ENCODE data around the gene RSKR. TPM values are rescaled to one million over a fixed set of nuclear protein-coding genes. Genes with fewer than 3 reads are reported as not detected.
A peak's percentile ranks its signal among the peaks of the same experiment; 100 is the strongest.
"Not testable (repeated sequence)": the region's sequence is repeated elsewhere in the genome, so short reads cannot be mapped to it uniquely, and the experiment has no call there.

The RSKR gene, protein sequence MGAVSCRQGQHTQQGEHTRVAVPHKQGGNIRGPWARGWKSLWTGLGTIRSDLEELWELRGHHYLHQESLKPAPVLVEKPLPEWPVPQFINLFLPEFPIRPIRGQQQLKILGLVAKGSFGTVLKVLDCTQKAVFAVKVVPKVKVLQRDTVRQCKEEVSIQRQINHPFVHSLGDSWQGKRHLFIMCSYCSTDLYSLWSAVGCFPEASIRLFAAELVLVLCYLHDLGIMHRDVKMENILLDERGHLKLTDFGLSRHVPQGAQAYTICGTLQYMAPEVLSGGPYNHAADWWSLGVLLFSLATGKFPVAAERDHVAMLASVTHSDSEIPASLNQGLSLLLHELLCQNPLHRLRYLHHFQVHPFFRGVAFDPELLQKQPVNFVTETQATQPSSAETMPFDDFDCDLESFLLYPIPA
- 15.2 TPM for total RNA-seq (ENCODE audit: insufficient read depth, low replicate concordance)

DNA sequence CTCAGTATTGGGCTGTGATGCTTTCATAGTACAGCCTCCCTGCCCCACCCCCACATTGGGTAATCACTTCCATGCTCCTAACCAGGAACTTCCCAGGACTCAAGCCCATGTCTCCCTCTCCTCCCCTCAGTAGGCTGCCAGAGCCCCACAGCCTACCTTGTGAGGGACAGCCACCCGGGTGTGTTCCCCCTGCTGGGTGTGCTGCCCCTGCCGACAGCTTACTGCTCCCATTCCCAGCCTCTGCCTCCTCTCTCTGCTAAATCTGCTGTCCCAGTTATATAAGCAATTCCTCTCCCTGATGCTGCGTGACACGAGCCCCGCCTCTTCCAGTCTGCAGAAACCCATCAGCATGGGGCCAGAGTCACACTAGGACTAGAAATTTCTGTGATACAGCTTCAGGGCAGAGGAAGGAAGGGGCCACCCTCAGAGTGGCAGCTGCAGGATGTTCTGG, at the start of gene RSKR:
RSKR (minus strand) TSS at position 255 of the 451 bp plus-strand sequence; CDS start at position 231, 24 bp downstream.
- DNase-seq (ENCODE audit: low spot score): no peak

DNA sequence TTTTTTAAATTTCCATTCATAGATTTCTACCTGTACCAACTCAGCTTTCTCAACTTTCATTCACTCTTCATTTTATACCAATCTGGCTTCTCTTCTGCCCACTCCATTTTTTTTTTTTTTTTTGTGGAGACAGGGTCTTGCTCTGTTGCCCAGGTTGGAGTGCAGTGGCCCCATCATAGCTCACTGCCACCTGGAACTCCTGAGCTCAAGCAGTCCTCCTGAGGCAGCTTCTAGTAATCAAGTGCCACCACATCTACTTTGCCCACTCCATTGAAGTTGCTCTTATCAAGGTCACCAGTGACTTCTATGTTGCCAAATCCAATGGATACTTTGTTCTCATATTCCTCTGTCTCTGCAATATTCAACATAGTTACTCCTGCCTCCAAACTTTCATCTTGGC, 49.7 kb upstream of the RSKR start:
- no peak for DNase-seq (ENCODE audit: low spot score)

DNA sequence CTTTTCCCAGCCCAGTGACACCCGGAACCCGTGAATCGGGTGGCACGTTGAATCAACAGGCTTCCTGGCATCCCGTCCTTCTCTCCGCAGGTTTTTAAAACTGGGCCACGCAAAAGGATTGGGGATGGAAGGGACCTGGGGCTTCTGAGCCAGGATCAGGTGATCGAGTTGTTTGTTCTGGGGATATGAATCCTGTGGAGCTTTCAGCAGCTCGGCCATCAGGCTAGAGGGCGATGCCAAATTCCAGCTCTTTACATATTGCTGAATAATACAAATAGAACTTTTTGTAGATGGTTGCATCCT, 48.5 kb upstream of the RSKR start:
- DNase-seq (ENCODE audit: low spot score): no peak

DNA sequence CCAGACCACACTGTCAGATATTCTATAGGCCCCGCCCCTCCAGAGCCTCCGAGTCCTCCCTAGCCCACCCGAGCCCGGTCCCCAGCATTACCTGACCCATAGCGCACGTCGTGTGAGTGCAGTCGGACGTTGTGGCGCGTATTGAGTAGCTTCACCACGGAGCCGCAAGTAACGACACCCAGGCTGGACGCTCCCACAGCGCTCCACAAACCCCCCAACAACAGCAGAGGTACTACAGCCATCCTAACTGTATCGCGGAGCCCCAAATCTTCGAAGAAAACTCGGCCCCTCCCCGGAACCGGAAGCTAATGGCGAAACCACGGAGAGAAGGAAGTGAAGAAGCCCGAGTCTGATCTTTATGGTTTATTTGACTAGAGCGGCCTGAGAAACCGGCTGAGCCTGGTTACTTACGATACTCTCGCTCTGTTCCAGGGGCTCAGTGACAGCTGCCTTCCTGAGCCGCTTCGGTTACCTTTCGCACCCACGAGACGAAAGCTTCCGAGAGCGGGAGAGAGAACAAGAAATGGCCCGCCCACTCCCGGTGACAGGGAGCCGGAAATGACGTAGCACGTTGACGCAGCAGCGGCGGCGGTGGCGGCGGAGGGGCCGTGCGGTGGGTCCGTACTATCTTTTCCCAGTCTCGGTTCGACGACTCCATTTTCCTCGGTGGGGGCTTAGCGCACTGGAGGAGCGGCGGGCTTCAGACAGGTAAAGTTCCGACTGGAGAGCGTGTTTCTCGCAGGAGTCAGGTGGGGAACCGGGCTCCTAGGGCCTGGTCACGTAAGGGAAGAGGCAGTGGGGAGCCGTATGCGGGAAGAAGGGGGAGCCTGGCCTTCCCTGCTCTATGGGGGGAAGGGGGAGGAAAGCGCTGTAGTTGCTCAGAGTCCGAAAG, 47.9 kb upstream of the RSKR start, which contains the start of the genes SDF2 and SUPT6H:
SDF2 (minus strand) TSS at position 272 of the 892 bp plus-strand sequence; CDS start at position 242, 30 bp downstream.
SUPT6H (plus strand) TSS at position 571 of the 892 bp plus-strand sequence. CDS start 11,197 bp downstream, outside the sequence.
- peak; percentile 95 for DNase-seq (ENCODE audit: low spot score)

DNA sequence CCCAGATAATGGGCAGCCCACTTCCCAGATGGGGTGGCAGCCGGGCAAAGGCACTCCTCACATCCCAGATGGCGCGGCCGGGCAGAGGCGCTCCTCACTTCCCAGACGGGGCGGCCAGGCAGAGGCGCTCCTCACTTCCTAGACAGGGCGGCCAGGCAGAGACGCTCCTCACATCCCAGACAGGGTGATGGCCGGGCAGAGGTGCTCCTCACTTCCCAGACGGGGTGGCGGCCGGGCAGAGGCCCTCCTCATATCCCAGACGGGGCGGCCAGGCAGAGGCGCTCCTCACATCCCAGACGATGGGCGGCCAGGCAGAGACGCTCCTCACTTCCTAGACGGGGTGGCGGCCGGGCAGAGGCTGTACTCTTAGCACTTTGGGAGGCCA, 45.5 kb upstream of the RSKR start:
- not testable (repeated sequence) for DNase-seq (ENCODE audit: low spot score)

DNA sequence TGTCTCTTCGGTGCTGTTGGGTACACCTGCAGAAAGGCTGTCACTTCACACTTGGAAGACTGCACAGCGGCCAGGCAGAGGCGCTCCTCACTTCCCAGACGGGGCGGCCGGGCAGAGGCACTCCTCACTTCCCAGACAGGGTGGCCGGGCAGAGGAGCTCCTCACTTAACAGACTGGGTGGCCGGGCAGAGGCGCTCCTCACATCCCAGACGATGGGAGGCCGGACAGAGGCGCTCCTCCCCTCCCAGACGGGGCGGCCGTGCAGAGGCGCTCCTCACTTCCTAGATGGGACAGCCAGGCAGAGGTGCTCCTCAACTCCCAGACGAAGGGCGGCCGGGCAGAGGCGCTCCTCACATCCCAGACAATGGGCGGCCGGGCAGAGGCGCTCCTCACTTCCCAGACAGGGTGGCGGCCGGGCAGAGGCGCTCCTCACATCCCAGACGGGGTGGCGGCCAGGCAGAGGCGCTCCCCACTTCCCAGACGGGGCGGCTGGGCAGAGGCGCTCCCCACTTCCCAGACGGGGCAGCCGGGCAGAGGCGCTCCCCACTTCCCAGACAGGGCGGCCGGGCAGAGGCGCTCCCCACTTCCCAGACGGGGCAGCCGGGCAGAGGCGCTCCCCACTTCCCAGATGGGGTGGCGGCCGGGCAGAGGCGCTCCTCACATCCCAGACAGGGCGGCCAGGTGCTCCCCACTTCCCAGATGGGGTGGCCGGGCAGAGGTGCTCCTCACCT, 44.9 kb upstream of the RSKR start:
- DNase-seq (ENCODE audit: low spot score): not testable (repeated sequence)

DNA sequence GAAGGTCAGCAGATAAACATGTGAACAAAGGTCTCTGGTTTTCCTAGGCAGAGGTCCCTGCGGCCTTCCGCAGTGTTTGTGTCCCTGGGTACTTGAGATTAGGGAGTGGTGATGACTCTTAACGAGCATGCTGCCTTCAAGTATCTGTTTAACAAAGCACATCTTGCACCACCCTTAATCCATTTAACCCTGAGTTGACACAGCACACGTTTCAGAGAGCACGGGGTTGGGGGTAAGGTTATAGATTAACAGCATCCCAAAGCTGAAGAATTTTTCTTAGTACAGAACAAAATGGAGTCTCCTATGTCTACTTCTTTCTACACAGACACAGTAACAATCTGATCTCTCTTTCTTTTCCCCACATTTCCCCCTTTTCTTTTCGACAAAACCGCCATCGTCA, 44.4 kb upstream of the RSKR start:
- not testable (repeated sequence) for DNase-seq (ENCODE audit: low spot score)

DNA sequence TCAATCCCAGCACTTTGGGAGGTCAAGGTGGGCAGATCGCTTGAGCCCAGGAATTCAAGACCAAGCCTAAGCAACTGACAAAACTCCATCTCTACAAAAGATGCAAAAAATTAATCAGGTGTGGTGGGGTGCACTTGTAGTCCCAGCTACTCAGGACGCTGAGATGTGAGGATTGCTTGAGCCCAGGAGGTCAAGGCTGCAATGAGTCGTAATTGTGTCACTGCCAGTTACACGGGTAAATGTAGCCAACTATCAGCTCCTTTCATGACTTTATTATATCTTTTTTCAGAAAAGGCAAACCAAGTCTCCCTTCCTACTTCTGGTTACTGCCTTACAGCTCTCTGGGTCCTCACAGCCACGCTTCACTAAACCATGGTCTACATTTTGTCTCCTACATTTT, 43.8 kb upstream of the RSKR start:
- DNase-seq (ENCODE audit: low spot score): no peak

DNA sequence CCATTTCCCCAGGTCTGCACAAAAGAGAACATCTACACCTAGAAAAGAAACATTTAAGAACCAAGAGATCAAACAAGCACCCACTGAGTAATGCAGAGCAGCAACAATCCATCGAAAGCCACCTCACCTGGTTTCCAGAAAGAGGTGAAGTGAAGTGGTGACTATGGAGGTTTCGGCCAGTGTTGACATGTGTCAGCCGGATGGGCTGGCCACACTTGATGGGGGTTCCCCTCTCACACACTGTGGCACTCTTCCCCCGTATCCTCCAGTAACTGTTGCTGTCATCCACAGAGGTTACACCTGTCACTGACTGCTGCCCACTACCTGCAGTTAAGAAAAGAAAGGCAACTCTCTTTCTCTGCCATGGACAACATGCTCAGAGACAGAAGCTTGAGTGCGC, 41.2 kb upstream of the RSKR start:
- no peak for DNase-seq (ENCODE audit: low spot score)

DNA sequence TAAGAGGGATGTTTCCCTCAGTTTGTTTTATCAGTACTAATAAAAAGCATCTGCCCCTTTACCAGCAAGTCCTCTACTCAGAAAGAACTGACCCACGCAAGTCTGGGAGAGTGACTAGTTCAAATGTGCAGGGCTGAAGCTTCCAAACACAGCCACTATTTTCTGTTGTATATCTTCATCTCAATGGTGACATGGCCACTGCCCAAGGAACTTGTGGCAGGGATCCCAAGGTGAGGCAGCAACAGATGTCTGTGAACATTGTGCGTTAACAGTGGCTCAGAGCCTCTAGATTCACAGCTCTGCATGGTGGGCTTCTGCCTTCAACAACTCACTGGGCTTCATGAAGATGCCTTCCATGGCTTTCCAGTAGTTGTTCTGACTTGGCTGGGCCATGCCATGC, 34.7 kb upstream of the RSKR start:
- DNase-seq (ENCODE audit: low spot score): no peak

DNA sequence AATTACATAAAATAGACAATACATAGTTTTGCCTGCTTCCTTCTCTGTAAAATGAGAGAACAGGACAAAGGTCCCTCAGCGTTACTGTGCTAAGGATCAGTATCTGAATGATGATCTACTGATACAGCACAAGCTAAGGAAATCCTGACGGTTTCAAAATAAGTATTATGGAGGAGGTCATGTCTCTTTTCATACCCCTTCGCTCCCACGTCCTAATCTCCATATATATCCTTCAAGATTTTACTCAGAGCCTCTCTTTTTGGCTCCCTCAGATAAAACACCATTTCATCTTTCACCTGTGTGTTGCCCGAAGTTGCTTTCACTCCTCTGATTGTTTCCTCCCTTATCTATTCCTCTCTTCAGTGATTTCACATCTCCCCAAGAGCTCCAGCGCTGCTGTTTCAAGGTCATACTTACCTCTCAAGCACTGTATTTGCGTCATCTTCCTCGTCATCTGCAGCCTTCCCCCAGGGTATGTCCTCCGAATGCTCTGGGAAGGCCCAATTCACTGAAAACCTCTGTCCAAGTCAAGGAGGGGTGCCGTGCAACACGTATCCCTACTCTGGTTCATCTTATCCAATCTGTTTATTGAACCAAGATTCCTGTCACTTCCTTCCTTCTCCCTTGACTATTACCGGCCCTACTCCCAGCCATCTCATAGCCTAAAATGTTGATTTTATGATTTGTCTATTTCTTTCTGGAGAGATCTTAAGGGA, 32.2 kb upstream of the RSKR start:
- DNase-seq (ENCODE audit: low spot score): no peak

DNA sequence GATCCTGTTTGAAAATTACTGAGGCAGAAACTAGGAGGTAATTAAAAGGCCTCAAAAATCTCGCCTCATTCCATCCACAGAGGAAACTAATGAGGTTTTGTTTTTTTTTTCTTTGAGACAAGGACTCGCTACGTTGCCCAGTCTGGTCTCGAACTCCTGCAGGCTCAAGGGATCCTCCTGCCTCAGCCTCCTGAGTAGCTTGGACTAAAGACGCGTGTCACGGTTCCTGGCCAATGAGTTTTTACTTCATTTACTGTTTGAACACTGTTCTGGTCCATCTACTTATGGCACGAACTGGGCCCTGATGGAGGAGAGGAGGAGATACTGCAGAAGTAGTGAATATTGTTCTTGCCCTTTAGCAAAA, 31.6 kb upstream of the RSKR start:
- no peak for DNase-seq (ENCODE audit: low spot score)

DNA sequence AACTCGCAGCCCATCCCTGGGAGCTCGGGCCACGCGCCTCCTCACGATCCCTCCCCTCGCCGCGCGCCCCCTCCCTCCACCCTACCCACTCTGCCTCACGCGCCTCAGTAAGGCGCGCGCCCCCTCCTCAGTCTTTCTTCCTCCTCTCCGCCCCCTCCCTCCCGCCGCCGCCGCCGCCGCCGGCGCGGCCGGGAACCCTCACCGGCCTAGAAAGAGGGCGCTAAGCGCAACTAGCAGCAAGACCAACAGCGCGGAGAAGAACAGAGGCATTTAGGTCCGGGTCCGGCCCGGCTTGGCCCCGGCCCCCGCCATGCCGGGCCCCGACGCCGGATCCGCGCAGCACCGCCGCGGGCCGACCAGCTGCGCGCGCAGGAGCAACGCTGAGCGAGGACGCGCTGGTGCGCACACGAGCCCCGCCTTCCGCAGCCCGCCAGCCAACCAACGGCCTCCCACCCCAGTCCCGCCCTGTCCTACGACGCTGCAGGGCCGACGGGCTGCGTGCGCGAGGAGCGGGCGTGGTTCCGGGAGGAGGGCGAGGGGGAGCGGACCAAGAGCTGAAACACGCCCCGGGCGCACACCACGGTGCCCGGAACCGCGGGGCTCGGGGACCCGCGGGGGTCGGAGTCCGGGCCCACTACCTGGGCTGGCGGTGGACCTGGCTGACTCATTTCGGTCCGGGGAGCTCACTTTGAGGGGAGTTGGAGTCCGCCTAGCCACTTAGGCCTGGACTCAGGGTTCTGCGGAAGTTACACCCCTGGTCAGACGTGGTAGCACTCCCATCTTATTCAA, 31.0 kb upstream of the RSKR start, which contains the start of gene BLTP2:
BLTP2 (minus strand) TSS at position 372 of the 789 bp plus-strand sequence; CDS start at position 270, 102 bp downstream.
- DNase-seq (ENCODE audit: low spot score): peak; percentile 98

DNA sequence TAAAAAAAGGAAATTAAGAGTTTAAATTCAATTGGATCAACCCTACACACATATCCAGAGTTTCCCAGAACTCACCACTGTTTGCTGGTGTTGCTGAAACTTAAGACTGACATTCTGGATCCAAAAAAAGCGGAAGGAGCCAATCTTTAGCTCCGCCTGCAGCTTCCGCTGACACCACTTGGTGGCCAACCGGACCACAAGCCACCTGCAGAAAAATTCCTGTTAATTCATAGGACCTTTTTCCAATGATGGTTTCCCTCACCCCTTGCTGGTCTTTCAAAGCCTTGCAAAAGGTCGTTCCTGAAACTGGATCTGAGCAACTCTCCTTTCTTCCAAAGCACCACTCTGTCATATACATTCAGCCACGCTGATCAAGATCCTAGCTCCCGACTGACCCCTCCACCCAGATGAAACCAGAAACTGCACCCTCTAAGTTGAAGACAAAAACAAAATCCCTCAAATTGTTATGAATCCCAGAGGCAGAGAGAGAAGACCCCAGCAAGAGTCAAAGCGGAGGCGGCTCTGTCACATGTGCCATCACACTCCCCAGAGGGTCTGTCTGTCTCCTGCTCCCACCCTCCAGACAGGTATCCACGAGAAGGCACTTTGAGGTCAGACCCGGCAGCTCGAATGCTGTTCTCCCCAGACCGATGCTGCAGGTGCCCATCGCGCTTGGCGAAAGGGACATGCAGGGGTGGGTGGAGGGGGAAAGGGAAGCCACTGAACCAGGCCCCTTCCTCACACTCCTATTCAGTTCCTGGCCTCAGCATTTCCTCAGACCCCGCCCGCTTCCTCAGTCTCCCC, 30.2 kb upstream of the RSKR start:
- DNase-seq (ENCODE audit: low spot score): peak; percentile 24

DNA sequence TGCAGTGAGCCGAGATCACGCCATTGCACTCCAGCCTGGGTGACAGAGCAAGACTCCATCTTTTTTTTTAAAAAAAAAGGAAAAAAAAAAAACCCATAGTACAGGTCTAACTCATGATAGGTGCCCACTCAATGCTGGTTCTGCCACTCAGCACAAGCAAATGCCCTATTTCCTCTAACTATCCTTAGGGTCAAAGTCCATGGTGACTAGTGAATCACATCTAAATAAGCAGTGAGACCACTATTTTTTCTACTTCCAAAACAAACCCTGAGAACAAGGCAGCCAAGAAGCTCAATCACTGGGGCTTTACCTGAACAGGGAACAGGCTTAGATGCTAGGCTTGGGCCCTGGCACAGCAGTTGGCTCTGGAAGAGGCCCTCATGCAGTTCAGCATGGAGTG, 27.6 kb upstream of the RSKR start:
- no peak for DNase-seq (ENCODE audit: low spot score)

DNA sequence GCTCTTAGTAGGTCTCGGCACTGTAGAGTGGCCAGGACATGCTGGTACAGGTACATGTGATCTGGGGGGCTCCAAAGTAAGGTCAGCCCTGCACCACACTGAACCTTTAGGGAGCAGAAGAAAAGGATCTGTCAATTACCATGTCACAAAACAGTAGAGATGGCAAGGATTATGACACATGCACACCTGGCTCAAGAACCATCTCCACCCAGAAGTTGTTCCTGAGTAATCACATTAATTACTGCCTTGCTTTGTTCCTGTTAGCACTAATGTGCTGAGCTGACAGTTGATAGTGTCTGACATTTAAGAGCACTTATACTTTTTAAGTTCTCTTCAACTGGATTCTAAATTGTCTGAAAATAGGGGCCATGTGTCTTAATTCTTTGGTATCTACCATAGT, 21.5 kb upstream of the RSKR start:
- no peak for DNase-seq (ENCODE audit: low spot score)

DNA sequence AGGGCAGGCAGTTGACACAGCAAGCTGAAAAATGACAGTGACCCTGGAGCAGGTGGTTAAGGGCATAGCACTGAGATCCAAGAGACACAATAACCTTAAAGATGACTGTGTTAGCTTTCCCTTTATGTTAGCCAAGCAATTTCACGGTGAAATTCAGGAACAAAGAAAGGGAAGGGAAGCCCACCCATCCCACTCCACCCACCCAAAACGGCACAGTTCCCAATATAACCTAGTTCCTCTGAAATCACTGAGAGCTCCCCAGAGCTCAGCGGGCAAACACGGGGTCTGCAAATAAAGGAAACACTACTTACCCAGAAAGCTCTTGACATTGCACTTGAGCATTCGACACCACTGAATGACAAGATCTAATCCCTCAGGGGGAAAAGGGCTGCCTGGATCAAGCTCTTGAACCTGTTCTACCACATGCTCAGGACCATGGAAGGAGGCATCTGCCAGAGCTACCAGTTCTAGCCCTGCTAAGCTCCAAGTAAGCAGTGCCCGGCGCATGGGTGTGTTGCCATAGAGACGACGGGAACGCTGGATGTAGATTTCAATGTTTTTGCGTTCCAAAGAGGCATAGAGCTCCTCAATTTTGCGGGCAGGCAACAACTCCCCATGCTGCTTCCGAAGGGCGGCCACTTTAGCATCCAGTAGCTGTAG, 20.4 kb upstream of the RSKR start:
- no peak for DNase-seq (ENCODE audit: low spot score)

DNA sequence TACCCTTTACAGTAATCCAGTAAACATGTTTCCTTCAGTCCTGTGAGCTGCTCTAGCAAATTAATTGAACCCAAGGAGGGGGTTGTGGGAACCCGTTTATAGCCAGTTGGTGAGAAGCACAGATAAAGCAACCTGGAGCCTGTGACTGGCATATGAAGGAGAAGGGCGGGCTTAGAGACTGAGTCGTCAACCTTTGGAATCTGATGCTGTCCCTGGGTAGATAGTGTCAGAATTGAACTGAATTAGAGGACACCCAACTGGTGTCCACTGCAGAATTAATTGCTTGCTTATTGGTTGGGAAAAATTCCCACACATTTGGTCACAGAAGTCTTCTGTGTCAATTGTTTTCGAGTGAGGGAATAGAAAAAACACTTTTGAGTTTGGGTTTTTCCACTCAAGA, 12.8 kb upstream of the RSKR start:
- DNase-seq (ENCODE audit: low spot score): no peak

DNA sequence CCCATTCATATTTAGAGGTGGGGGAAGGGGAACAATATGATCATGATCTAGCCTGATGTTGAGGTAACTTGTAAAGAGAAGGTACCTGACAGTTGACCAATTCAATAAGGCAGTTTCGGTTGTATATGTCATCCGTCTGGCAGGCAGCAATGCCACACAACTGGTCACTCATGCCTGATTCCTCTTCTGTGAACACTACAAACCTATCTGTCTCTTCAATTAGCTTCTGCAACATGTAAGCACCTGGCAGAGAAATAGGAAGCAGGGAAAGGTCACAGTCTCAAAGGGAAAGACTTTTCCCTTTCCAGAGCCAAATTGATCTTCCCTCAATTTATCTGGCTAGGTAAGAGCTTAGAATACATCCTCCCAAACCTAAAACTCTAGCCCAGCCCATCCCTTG, 10.2 kb upstream of the RSKR start:
- DNase-seq (ENCODE audit: low spot score): no peak
